ENCODE results near the gene DRD3. TPM values are rescaled to one million over a fixed set of nuclear protein-coding genes. Genes with fewer than 3 reads are reported as not detected.

DRD3 gene
- polyA plus RNA-seq, 3 donors: not detected

DNA sequence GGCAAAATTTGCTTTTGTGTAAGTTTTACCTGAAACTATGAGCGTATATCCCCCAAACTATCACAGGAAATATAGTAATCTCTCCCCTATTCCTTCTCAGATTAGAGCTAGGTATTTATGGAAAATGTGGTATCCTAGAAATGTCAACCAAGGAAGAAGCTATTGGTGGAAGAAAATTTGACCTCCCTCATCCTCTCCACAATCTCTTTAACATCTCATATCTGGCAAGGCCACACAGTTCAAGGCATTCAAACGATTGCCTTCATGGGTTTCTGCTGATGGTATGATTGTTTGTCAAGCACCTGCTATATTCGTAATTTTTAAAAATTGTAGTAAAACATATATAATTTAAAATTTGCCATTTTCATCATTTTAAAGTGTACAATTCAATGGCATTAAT is 27.5 kb upstream of the DRD3 start:
- Histone ChIP-seq H3K4me3 (replicated peaks in 1 of 3; ENCODE audit: low read depth in 2 of 3, low read length in 3 of 3) (no peak overlapping the region), H3K79me2 (ENCODE audit: insufficient read depth, low read length) (no peaks in the 10 kb centered on the region), H3K4me1 (ENCODE audit: control insufficient read depth in 1 of 2, insufficient read depth in 2 of 2, low read length in 2 of 2) (no peaks in the 10 kb centered on the region), H3K27ac (ENCODE audit: low read depth in 1 of 2, low read length in 2 of 2) (no peak overlapping the region), H3K9me3 (replicated peaks in 1 of 2; ENCODE audit: control insufficient read depth in 1 of 2, insufficient read depth in 1 of 2, low read length in 2 of 2) (no peaks in the 10 kb centered on the region), H4K20me1 (ENCODE audit: insufficient read depth, low read length) (no peaks in the 10 kb centered on the region), H3K36me3 (replicated peaks in 1 of 2; ENCODE audit: control insufficient read depth in 1 of 2, insufficient read depth in 2 of 2, low read length in 2 of 2) (no peaks in the 10 kb centered on the region), H3K27me3 (ENCODE audit: control insufficient read depth in 2 of 2, insufficient read depth in 2 of 2, low read length in 2 of 2) (no peaks in the 10 kb centered on the region), H3K9ac (ENCODE audit: insufficient read depth, low read length, poor library complexity, severe bottlenecking) (no peak overlapping the region), H2AFZ (ENCODE audit: insufficient read depth, low read depth, low read length, poor library complexity, severe bottlenecking) (no peak overlapping the region), H3K4me2 (replicated peaks; ENCODE audit: extremely low read depth, low read length, poor library complexity, severe bottlenecking) (no peak overlapping the region)
- Mint-ChIP-seq H3K36me3 (no peaks in the 10 kb centered on the region), H3K27ac (no peak overlapping the region), H3K4me1 (no peaks in the 10 kb centered on the region), H3K27me3 (ENCODE audit: low read depth in 3 of 3) (peaks cover 0 to 3% (median 0%) of the 10 kb centered on the region in 3 donors), H3K9me3 (peaks cover 0 to 3% (median 0%) of the 10 kb centered on the region in 7 donors), H3K4me3 (peak overlapping the region in 1 of 2 donors; percentile 10)
- intact Hi-C loops (cut with micrococcal nuclease): no loop called here
- TF ChIP-seq, protein P1, sequence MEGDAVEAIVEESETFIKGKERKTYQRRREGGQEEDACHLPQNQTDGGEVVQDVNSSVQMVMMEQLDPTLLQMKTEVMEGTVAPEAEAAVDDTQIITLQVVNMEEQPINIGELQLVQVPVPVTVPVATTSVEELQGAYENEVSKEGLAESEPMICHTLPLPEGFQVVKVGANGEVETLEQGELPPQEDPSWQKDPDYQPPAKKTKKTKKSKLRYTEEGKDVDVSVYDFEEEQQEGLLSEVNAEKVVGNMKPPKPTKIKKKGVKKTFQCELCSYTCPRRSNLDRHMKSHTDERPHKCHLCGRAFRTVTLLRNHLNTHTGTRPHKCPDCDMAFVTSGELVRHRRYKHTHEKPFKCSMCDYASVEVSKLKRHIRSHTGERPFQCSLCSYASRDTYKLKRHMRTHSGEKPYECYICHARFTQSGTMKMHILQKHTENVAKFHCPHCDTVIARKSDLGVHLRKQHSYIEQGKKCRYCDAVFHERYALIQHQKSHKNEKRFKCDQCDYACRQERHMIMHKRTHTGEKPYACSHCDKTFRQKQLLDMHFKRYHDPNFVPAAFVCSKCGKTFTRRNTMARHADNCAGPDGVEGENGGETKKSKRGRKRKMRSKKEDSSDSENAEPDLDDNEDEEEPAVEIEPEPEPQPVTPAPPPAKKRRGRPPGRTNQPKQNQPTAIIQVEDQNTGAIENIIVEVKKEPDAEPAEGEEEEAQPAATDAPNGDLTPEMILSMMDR (IDR thresholded peaks at IDR 0.05): no peak
- no CpG with 5 or more reads among the region's 3 CpGs for WGBS (ENCODE audit: insufficient coverage)
- no peak for DNase-seq

DNA sequence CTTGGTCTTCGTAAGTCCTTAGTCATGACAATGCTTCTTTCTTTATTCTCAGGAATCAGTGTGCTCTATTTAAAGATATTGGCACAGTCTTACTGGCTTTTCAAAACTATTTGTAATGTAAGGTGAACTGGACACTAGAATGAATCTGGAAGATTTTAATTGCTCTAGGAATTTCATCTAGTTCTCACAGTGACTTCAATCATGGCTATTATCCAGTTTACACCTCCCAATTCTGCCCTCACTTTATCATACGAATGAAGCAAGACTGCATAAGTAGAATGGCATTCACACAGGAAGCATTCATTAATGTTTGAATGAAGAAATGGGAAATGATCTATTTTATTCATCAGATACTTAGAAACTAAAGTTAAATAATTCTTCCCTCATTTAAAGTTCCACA is 26.7 kb upstream of the DRD3 start:
- no peak for DNase-seq
- H3K4me1 Mint-ChIP-seq: no peaks in the 10 kb centered on the region
- no peak overlapping the region for H3K27ac Mint-ChIP-seq
- H2AFZ ChIP-seq (ENCODE audit: insufficient read depth, low read depth, low read length, poor library complexity, severe bottlenecking): no peak overlapping the region
- intact Hi-C loops (cut with micrococcal nuclease): no loop called here
- TF ChIP-seq, protein P1 (IDR thresholded peaks at IDR 0.05): no peak
- H3K9me3 Mint-ChIP-seq: peaks cover 0 to 2% (median 0%) of the 10 kb centered on the region in 7 donors
- H3K4me3 ChIP-seq (replicated peaks in 1 of 3; ENCODE audit: low read depth in 2 of 3, low read length in 3 of 3): no peak overlapping the region
- H3K4me1 ChIP-seq (ENCODE audit: control insufficient read depth in 1 of 2, insufficient read depth in 2 of 2, low read length in 2 of 2): no peaks in the 10 kb centered on the region
- H3K4me2 ChIP-seq (replicated peaks; ENCODE audit: extremely low read depth, low read length, poor library complexity, severe bottlenecking): no peak overlapping the region
- H3K4me3 Mint-ChIP-seq: no peak overlapping the region
- H3K79me2 ChIP-seq (ENCODE audit: insufficient read depth, low read length): no peaks in the 10 kb centered on the region
- H3K36me3 Mint-ChIP-seq: no peaks in the 10 kb centered on the region
- H3K9ac ChIP-seq (ENCODE audit: insufficient read depth, low read length, poor library complexity, severe bottlenecking): no peak overlapping the region
- H3K36me3 ChIP-seq (replicated peaks in 1 of 2; ENCODE audit: control insufficient read depth in 1 of 2, insufficient read depth in 2 of 2, low read length in 2 of 2): no peaks in the 10 kb centered on the region
- no peaks in the 10 kb centered on the region for H3K9me3 ChIP-seq (replicated peaks in 1 of 2; ENCODE audit: control insufficient read depth in 1 of 2, insufficient read depth in 1 of 2, low read length in 2 of 2)
- no CpG with 5 or more reads among the region's 2 CpGs for WGBS (ENCODE audit: insufficient coverage)
- H3K27me3 ChIP-seq (ENCODE audit: control insufficient read depth in 2 of 2, insufficient read depth in 2 of 2, low read length in 2 of 2): no peaks in the 10 kb centered on the region
- peaks cover 0 to 5% (median 1%) of the 10 kb centered on the region in 3 donors for H3K27me3 Mint-ChIP-seq (ENCODE audit: low read depth in 3 of 3)
- H4K20me1 ChIP-seq (ENCODE audit: insufficient read depth, low read length): no peaks in the 10 kb centered on the region
- no peak overlapping the region for H3K27ac ChIP-seq (ENCODE audit: low read depth in 1 of 2, low read length in 2 of 2)
